Thyroid gland (tissue), 4 donors: ENCODE measurements around the gene SLC35B2.

Experiments
- CTCF ChIP-seq, 6 experiments: fragments of 200-600 bp in 3 of 6; fragments of 450-650 bp in 3 of 6; sonication (generic) in 3 of 6; IDR thresholded peaks; one replicate each; pipeline ENCODE4 v1.5.1; 2016 to 2019; ENCODE audit warnings: antibody characterized with exemption in 6 of 6, mild to moderate bottlenecking in 2 of 6, inconsistent platforms in 1 of 6, moderate library complexity in 1 of 6
- POLR2A ChIP-seq, 2 donors: fragments of 450-650 bp; IDR thresholded peaks; one replicate each; pipeline ENCODE4 v1.6.1; 2017; ENCODE audit warnings: antibody characterized with exemption in 2 of 2, mild to moderate bottlenecking in 2 of 2, moderate library complexity in 1 of 2

GRCh38 chr6:44226368-44227147, 30.8 kb downstream of the SLC35B2 start:
- TF ChIP-seq CTCF (IDR thresholded peaks at IDR 0.05), result no peak
- TF ChIP-seq POLR2A (IDR thresholded peaks at IDR 0.05), result no peak
